ENCODE results near the gene RXRA. TPM values are rescaled to one million over a fixed set of nuclear protein-coding genes. Genes with fewer than 3 reads are reported as not detected.

RXRA gene
- total and polyA plus RNA-seq, 10 of the 15 experiments (the other 5 are each of a cell fraction or from before 2014, with no cell fraction given) = 0.89 to 36.8 (median 11.1) TPM

GRCh38 chr9:134285215-134285845, 40.9 kb upstream of the RXRA start:
- BruUV-seq (replicated peaks) = no TSS peak
- Histone ChIP-seq H4K20me1 (ENCODE audit: control insufficient read depth, insufficient read depth) (no peaks in the 10 kb centered on the region), H3K9me3 (replicated peaks; ENCODE audit: control insufficient read depth, insufficient read depth, low read length) (no peaks in the 10 kb centered on the region), H3K79me2 (ENCODE audit: control insufficient read depth, insufficient read depth, low read length) (no peaks in the 10 kb centered on the region), H3K27ac (ENCODE audit: control insufficient read depth, insufficient read depth) (no peak overlapping the region), H3K4me1 (ENCODE audit: control insufficient read depth, insufficient read depth, low read length) (no peaks in the 10 kb centered on the region), H3K36me3 (ENCODE audit: control insufficient read depth in 2 of 2, insufficient read depth in 2 of 2, low read length in 1 of 2) (no peaks in the 10 kb centered on the region), H3K27me3 (replicated peaks in 1 of 2; ENCODE audit: control insufficient read depth in 2 of 2, insufficient read depth in 2 of 2, low read length in 1 of 2) (no peaks in the 10 kb centered on the region; a peak in 2 of 4 replicates), H3K4me2 (ENCODE audit: control insufficient read depth, insufficient read depth) (no peak overlapping the region), H3K9ac (ENCODE audit: control insufficient read depth, insufficient read depth, low read length) (no peak overlapping the region), H3K4me3 (no peak overlapping the region), H2AFZ (ENCODE audit: control insufficient read depth, low read depth, low read length) (no peak overlapping the region)
- no peak for TF ChIP-seq TCF3 (IDR thresholded peaks at IDR 0.05; ENCODE audit: borderline replicate concordance, insufficient read depth, low read depth, low read length)
- DNase-seq (ENCODE audit: low read depth, low spot score) (no peak), FAIRE-seq (no peak), ATAC-seq (no peak)
- SMC1A ChIA-PET (ENCODE audit: uncharacterized antibody, unreplicated experiment) = no interaction called here
- CTCF ChIA-PET = no interaction called here
- POLR2A ChIA-PET = no interaction called here
- intact Hi-C loops (cut with micrococcal nuclease; ENCODE audit: unreplicated experiment) = no loop called here
- 55% methylated on average over 15 of the region's 15 CpGs for WGBS (ENCODE audit: insufficient coverage, insufficient replicate concordance, low lambda C conversion rate, missing lambda C conversion rate)
- in situ Hi-C loops (cut with MboI) = no loop called here
- RAD21 ChIA-PET (ENCODE audit: unreplicated experiment) = no interaction called here

GRCh38 chr9:134286471-134287245, 39.6 kb upstream of the RXRA start:
- no peak for FAIRE-seq
- ChIA-PET RAD21 (ENCODE audit: unreplicated experiment) (no interaction called here), POLR2A (no interaction called here), SMC1A (ENCODE audit: uncharacterized antibody, unreplicated experiment) (no interaction called here), CTCF (no interaction called here)
- intact Hi-C loops (cut with micrococcal nuclease; ENCODE audit: unreplicated experiment) = no loop called here
- no peak for DNase-seq (ENCODE audit: low read depth, low spot score)
- Histone ChIP-seq H3K79me2 (ENCODE audit: control insufficient read depth, insufficient read depth, low read length) (no peaks in the 10 kb centered on the region), H3K4me2 (ENCODE audit: control insufficient read depth, insufficient read depth) (no peak overlapping the region), H3K4me3 (no peak overlapping the region), H3K9me3 (replicated peaks; ENCODE audit: control insufficient read depth, insufficient read depth, low read length) (no peaks in the 10 kb centered on the region), H3K9ac (ENCODE audit: control insufficient read depth, insufficient read depth, low read length) (no peak overlapping the region), H3K36me3 (ENCODE audit: control insufficient read depth in 2 of 2, insufficient read depth in 2 of 2, low read length in 1 of 2) (no peaks in the 10 kb centered on the region), H3K4me1 (ENCODE audit: control insufficient read depth, insufficient read depth, low read length) (no peaks in the 10 kb centered on the region), H2AFZ (ENCODE audit: control insufficient read depth, low read depth, low read length) (no peak overlapping the region), H3K27ac (ENCODE audit: control insufficient read depth, insufficient read depth) (no peak overlapping the region), H3K27me3 (replicated peaks in 1 of 2; ENCODE audit: control insufficient read depth in 2 of 2, insufficient read depth in 2 of 2, low read length in 1 of 2) (no peaks in the 10 kb centered on the region; a peak in 2 of 4 replicates), H4K20me1 (ENCODE audit: control insufficient read depth, insufficient read depth) (no peaks in the 10 kb centered on the region)
- BruUV-seq (replicated peaks) = no TSS peak
- 17% methylated on average over 20 of the region's 27 CpGs for WGBS (ENCODE audit: insufficient coverage, insufficient replicate concordance, low lambda C conversion rate, missing lambda C conversion rate)
- no peak for ATAC-seq
- in situ Hi-C loops (cut with MboI) = no loop called here
- TF ChIP-seq RFX5 (IDR thresholded peaks at IDR 0.05; ENCODE audit: low read depth, low read length) (no peak), MTA2 (IDR thresholded peaks at IDR 0.05; ENCODE audit: low read depth) (no peak), TARDBP (IDR thresholded peaks at IDR 0.05; ENCODE audit: borderline replicate concordance) (no peak), BMI1 (IDR thresholded peaks at IDR 0.05; ENCODE audit: borderline replicate concordance) (no peak), CUX1 (IDR thresholded peaks at IDR 0.05; ENCODE audit: insufficient replicate concordance, low read depth, low read length) (no peak), RAD51 (IDR thresholded peaks at IDR 0.05) (no peak), ATF2 (IDR thresholded peaks at IDR 0.05; ENCODE audit: low read length) (no peak), SUZ12 (IDR thresholded peaks at IDR 0.05; ENCODE audit: unreplicated experiment) (no peak), MYB (IDR thresholded peaks at IDR 0.05; ENCODE audit: borderline replicate concordance, low read depth, low read length) (no peak)

Measured in GM12878 (cell line).